Stimulated activated CD4-positive, alpha-beta T cell treated with anti-CD3 and anti-CD28 coated beads, Interleukin-15, amount 100 ng/mL, for 1 hour (primary cell): Measurements from ENCODE around the gene PROCA1.

ENCODE experiments used
- DNase-seq, 2 donors: peaks; one replicate each; pipeline ENCODE4 v3.0.0-alpha.2; 2020; ENCODE audit warnings: low read depth in 1 of 2, low spot score in 1 of 2

PROCA1 gene

GRCh38 chr17:28710861-28711722, 596 bp downstream of the PROCA1 start:
- peak; percentile 86 to 91 for DNase-seq

GRCh38 chr17:28707339-28707720, 4.4 kb downstream of the PROCA1 start:
- no peak for DNase-seq

DNA sequence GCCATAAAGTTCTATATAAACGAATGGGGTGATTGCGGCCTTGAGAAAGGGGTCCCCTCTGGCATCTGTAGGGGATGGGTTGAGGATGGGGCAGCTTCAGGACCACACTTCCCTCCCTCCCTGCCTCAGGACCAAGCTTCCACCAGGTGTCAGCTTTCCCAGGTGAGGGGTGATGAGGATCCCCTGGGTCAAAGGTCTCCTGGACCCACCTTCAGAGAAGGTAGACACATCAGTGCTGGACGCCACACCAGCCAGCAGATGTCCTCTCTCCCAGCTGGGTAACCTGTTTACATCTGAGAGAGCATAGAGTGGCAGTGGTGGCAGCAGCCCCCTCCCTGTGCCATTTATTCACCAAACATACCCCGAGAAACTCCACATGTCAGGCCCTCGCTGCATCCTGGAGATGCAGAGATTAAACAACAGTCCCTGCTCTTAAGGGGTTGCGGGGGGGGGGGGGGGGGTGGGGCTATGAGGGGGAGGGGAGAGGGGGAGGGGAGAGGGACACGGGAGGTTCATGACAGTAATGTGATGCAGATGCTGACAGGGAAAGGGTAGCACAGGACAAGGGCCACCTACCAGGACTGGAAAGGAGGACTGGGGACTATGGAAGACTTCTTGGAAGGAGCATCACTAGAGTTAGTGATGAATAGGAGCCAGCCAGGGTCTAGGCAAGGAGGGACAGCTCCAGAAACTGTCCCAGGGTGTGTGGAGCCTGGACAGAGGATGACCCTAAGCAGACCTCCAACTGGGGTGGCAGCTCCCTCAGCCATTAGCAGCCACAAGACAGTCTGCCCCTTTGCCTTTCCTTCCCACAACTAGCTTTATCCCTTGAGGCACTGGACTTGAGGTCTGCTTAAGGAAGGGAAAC, 5.0 kb downstream of the PROCA1 start:
- DNase-seq = no peak

- DNase-seq = no peak
Observed at GRCh38 chr17:28705728-28706334, 5.9 kb downstream of the PROCA1 start.

- no peak for DNase-seq
Observed at GRCh38 chr17:28705074-28705659, 6.5 kb downstream of the PROCA1 start.

GRCh38 chr17:28704219-28704858, 7.3 kb downstream of the PROCA1 start:
- no peak for DNase-seq

DNA sequence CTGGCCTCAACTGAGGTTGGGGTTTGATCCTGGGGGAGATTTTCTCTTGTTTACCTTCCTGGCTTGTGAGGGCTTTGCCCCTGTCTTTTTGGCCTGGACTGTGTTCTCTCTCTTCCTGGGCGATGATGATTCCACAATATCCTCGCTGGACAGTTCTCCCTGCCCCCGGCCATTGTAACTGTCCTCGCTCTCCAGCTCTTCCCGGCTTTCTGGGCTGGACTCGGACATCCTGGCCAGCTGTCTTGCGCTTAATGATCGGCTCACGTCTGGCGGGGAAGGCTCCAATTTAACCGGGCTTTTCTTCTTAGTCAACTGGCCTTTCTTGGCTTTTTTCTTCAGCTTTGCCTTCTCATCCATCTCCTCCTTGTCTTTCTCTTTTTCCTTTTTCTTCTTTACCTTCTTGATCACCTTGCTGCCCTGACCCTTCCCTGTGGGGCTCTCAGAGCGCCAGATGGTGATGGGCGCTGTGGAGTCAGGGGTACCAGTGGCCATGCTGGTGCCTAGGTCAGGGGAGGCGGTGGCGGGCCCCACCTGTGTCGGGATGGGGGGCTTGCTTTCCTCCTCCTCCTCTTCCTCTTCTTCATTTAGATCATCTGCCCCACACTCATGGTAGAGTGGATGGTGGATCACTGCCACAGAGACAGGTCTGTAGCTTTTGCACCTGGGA, 8.0 kb downstream of the PROCA1 start:
- no peak for DNase-seq

GRCh38 chr17:28702752-28703150, 8.9 kb downstream of the PROCA1 start:
- no peak for DNase-seq

- DNase-seq = no peak
Observed at GRCh38 chr17:28702026-28702751, 9.5 kb downstream of the PROCA1 start.

DNA sequence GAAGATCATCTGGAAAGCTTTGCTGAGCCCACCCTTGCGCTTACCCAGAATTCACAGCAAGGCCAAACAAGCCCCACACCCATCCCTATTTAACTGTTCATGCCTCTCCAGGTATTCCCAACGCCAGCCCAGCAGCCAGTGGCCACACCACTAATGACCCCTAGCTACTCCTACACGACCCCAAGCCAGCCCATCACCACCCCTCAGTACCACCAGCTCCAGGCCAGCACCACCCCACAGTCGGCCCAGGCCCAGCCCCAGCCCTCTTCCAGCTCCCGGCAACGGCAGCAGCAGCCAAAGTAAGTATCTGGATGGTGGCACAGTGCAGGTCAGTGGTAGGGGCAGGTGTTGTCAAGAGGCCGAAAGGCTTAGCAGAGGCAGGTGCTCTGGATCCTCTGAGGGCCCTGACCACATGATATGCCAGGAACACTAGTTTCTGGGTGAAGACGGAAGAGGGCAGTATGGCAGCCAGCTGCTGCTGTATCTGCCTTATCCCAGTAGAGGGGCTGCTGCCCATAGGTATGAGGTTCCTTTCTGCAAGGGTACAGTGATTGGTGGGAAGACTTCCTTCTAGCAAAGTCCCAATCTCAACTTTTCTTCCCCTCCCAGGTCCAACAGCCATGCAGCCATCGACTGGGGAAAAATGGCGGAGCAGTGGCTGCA, 10.7 kb downstream of the PROCA1 start:
- DNase-seq = no peak

DNA sequence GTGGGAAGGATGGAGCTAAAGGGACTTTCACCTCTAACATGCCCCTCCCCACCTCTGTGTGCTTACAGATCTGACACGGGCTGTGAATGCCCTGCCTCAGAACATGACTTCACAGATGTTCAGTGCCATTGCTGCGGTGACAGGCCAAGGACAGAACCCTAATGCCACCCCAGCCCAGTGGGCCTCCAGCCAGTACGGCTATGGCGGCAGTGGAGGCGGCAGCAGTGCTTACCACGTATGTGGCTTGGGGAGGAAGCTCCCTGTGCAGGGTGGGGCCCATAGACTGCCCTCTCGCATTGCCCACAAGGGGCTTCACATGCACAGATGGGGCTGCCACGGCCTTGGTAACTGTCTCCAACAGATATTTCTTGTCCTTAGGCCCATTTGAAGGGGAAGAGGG, 11.4 kb downstream of the PROCA1 start:
- DNase-seq = no peak

DNA sequence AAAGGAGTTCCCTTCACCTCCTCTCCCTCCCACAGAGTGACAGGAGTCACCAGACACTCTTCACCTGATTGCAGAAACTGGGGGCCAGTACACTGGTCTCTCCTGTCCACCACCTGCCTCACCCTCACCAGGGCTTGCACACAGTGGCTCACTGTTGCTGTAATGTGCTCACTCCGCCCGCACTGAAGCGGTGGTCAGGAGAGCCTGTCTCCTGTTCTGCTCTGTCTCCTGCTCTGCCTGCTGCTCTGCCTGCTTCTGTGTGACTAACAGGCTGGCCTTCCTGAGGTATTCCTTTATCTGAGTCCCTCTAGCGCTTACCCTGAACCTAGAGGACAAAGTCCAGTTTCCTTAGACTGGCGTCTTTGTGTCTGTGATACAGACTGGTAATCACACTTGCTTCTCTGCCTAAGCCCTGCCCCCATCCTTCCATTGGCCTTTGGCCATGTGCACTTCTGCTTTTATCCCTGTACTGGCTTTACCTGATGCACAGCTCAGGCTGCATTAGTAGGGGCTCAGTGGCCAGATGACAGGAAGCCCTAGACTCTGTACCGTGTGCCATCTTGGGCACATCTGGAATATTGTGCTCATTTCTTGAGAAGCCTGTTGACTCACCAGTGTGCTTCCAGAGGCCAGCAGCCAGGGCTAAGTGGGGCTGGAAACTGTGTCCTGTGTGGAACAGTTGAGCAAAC, 13.3 kb downstream of the PROCA1 start:
- no peak for DNase-seq

GRCh38 chr17:28693869-28694268, 17.8 kb downstream of the PROCA1 start:
- no peak for DNase-seq

DNA sequence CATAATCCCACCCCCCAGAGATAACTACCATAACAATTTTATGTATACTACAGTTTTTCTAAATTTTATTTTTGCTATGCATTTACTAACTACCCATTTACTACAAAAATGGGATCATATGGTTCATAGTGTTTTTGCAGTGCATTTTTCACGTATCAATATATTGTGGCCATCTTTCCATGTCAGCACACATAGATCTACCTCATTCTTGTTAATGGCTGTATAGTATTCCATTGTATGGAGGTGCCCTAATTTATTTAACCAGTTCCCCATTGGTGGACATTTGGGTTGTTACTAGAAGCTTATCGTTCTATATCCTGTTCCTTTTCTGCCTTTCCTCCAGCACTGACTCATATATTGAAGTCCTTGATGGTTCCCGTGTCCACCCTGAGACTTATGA, 22.7 kb downstream of the PROCA1 start:
- no peak for DNase-seq

- no peak for DNase-seq
Observed at GRCh38 chr17:28688481-28688880, 23.2 kb downstream of the PROCA1 start.

- DNase-seq = no peak
Observed at GRCh38 chr17:28686296-28686695, 25.4 kb downstream of the PROCA1 start.

DNA sequence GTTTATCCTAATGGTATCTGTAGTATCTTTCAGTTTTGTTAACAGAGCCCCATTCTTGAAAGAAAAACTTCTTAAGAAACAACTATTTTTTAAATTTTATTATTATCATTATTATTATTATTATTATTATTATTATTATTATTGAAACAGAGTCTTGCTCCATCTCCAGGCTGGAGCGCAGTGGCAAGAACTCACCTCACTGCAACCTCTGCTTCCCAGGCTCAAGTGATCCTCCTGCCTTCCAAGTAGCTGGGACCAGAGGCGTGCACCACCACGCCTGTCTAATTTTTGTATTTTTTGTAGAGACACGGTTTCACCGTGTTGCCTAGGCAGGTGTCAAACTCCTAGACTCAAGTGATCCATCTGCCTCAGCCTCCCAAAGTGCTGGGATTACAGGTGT, 26.3 kb downstream of the PROCA1 start:
- no peak for DNase-seq

- no peak for DNase-seq
Observed at GRCh38 chr17:28684963-28685362, 26.7 kb downstream of the PROCA1 start.

- no peak for DNase-seq
Observed at GRCh38 chr17:28682655-28683054, 29.0 kb downstream of the PROCA1 start.
